IPS-18a (cell line): ENCODE measurements around the gene BBOX1.

Experiments used
- H3K27ac ChIP-seq: one replicate; pipeline ENCODE4 v1.5.1; 2013; ENCODE audit warnings: low read length
- H3K27me3 ChIP-seq: one replicate; pipeline ENCODE4 v1.6.1; 2013; ENCODE audit warnings: mild to moderate bottlenecking, low read length; ENCODE audit not compliant: control insufficient read depth, insufficient read depth
- H3K36me3 ChIP-seq: one replicate; pipeline ENCODE4 v1.6.1; 2013; ENCODE audit warnings: low read depth, low read length; ENCODE audit not compliant: control insufficient read depth
- H3K4me1 ChIP-seq: one replicate; pipeline ENCODE4 v1.6.1; 2013; ENCODE audit warnings: low read depth, low read length; ENCODE audit not compliant: control insufficient read depth
- H3K4me3 ChIP-seq: one replicate; pipeline ENCODE4 v1.5.1; 2013; ENCODE audit warnings: low read length
- H3K9ac ChIP-seq: one replicate; pipeline ENCODE4 v1.6.1; 2013; ENCODE audit warnings: mild to moderate bottlenecking, low read length, moderate library complexity
- H3K9me3 ChIP-seq: one replicate; pipeline ENCODE4 v1.6.1; 2013; ENCODE audit warnings: low read depth, low read length; ENCODE audit not compliant: control insufficient read depth

The BBOX1 gene

GRCh38 chr11:27028561-27028965 lies 12.1 kb upstream of the BBOX1 start:
- no peak overlapping the region for H3K27ac ChIP-seq
- H3K27me3 ChIP-seq, result no peaks in the 10 kb centered on the region
- no peaks in the 10 kb centered on the region for H3K36me3 ChIP-seq
- H3K4me3 ChIP-seq, result no peak overlapping the region
- no peaks in the 10 kb centered on the region for H3K9me3 ChIP-seq
- H3K4me1 ChIP-seq, result no peaks in the 10 kb centered on the region
- H3K9ac ChIP-seq, result no peak overlapping the region

- no peak overlapping the region for H3K27ac ChIP-seq
- H3K36me3 ChIP-seq, result no peaks in the 10 kb centered on the region
These were observed 10.6 kb upstream of the BBOX1 start for GRCh38 chr11:27029966-27030365.

GRCh38 chr11:27031754-27032153 lies 8.9 kb upstream of the BBOX1 start:
- H3K27me3 ChIP-seq, result no peaks in the 10 kb centered on the region
- no peak overlapping the region for H3K27ac ChIP-seq
- H3K9ac ChIP-seq, result no peak overlapping the region
- no peaks in the 10 kb centered on the region for H3K4me1 ChIP-seq
- no peaks in the 10 kb centered on the region for H3K9me3 ChIP-seq
- no peaks in the 10 kb centered on the region for H3K36me3 ChIP-seq
- no peak overlapping the region for H3K4me3 ChIP-seq

More at GRCh38 chr11:27029966-27030365, 10.6 kb upstream of the BBOX1 start:
- no peak overlapping the region for H3K9ac ChIP-seq
- no peaks in the 10 kb centered on the region for H3K27me3 ChIP-seq
- no peaks in the 10 kb centered on the region for H3K4me1 ChIP-seq
- H3K4me3 ChIP-seq, result no peak overlapping the region
- H3K9me3 ChIP-seq, result no peaks in the 10 kb centered on the region

- Histone ChIP-seq H3K27ac (no peak overlapping the region), H3K9me3 (no peaks in the 10 kb centered on the region), H3K4me3 (no peak overlapping the region), H3K27me3 (no peaks in the 10 kb centered on the region), H3K9ac (no peak overlapping the region), H3K36me3 (no peaks in the 10 kb centered on the region), H3K4me1 (no peaks in the 10 kb centered on the region)
These were observed 742 bp upstream of the BBOX1 start for GRCh38 chr11:27039873-27040272.

GRCh38 chr11:27041141-27041899 lies 705 bp downstream of the BBOX1 start:
- Histone ChIP-seq H3K27ac (no peak overlapping the region), H3K36me3 (no peaks in the 10 kb centered on the region), H3K4me3 (no peak overlapping the region), H3K27me3 (no peaks in the 10 kb centered on the region), H3K9me3 (no peaks in the 10 kb centered on the region), H3K4me1 (no peaks in the 10 kb centered on the region), H3K9ac (no peak overlapping the region)

- H3K4me1 ChIP-seq, result no peaks in the 10 kb centered on the region
- H3K27me3 ChIP-seq, result no peaks in the 10 kb centered on the region
- H3K9me3 ChIP-seq, result no peaks in the 10 kb centered on the region
- H3K36me3 ChIP-seq, result no peaks in the 10 kb centered on the region
- no peak overlapping the region for H3K27ac ChIP-seq
- H3K9ac ChIP-seq, result no peak overlapping the region
- H3K4me3 ChIP-seq, result no peak overlapping the region
These were observed 6.3 kb downstream of the BBOX1 start for GRCh38 chr11:27046956-27047355.

GRCh38 chr11:27052668-27053067 lies 12.1 kb downstream of the BBOX1 start:
- Histone ChIP-seq H3K4me1 (no peaks in the 10 kb centered on the region), H3K9me3 (no peaks in the 10 kb centered on the region), H3K27me3 (no peaks in the 10 kb centered on the region)

GRCh38 chr11:27055065-27055682 lies 14.6 kb downstream of the BBOX1 start:
- H3K27ac ChIP-seq, result no peak overlapping the region
- H3K9ac ChIP-seq, result no peak overlapping the region
- H3K27me3 ChIP-seq, result no peaks in the 10 kb centered on the region
- no peaks in the 10 kb centered on the region for H3K9me3 ChIP-seq
- no peaks in the 10 kb centered on the region for H3K36me3 ChIP-seq
- no peaks in the 10 kb centered on the region for H3K4me1 ChIP-seq
- H3K4me3 ChIP-seq, result no peak overlapping the region

More at GRCh38 chr11:27052668-27053067, 12.1 kb downstream of the BBOX1 start:
- Histone ChIP-seq H3K4me3 (no peak overlapping the region), H3K36me3 (no peaks in the 10 kb centered on the region), H3K9ac (no peak overlapping the region), H3K27ac (no peak overlapping the region)

GRCh38 chr11:27057091-27057780 lies 16.6 kb downstream of the BBOX1 start:
- Histone ChIP-seq H3K27me3 (no peaks in the 10 kb centered on the region), H3K4me1 (no peaks in the 10 kb centered on the region), H3K4me3 (no peak overlapping the region), H3K9me3 (no peaks in the 10 kb centered on the region), H3K9ac (no peak overlapping the region), H3K27ac (no peak overlapping the region), H3K36me3 (no peaks in the 10 kb centered on the region)

- no peak overlapping the region for H3K4me3 ChIP-seq
- no peaks in the 10 kb centered on the region for H3K4me1 ChIP-seq
- no peaks in the 10 kb centered on the region for H3K27me3 ChIP-seq
- no peak overlapping the region for H3K27ac ChIP-seq
- H3K9ac ChIP-seq, result no peak overlapping the region
- H3K9me3 ChIP-seq, result no peaks in the 10 kb centered on the region
- no peaks in the 10 kb centered on the region for H3K36me3 ChIP-seq
These were observed 17.8 kb downstream of the BBOX1 start for GRCh38 chr11:27058456-27058855.

GRCh38 chr11:27059431-27059830 lies 18.8 kb downstream of the BBOX1 start:
- H3K9me3 ChIP-seq, result no peaks in the 10 kb centered on the region
- no peak overlapping the region for H3K4me3 ChIP-seq
- H3K4me1 ChIP-seq, result no peaks in the 10 kb centered on the region
- no peak overlapping the region for H3K27ac ChIP-seq
- no peaks in the 10 kb centered on the region for H3K36me3 ChIP-seq
- no peak overlapping the region for H3K9ac ChIP-seq
- H3K27me3 ChIP-seq, result no peaks in the 10 kb centered on the region
